ENCODE measurements around the gene TAF1C.

Gene TAF1C

DNA sequence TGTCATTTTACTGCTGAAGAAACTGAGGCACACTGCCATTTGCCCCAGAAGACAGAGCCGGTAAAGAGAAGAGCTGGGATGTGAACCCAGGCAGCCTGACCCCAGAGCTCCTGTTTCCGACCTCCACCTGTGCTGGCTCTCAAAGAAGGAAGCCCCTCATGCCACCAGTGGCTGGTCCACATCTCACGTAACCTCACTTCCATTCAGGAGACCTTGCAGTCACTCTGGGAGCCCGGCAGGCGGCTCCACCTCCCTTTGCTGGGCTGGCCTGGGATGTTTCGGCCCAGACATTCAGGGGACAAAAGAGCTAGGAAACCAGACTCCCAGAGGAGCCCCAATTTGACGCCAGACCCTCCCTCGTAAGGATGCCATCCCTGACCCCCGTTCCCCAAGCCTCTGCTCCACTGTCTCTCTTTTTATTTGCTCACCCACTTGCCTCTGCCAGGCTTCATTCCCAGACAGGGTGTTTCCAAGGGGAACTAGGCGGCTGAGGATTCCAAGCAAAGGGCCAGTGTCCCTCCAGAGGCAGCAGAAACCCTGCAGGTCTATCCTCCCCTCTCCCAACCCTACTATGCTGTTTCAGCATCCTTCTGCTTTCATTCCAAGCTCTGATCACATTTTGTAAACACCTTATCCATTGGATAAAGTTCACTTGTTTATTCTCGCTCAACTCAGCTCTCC, 2.8 kb downstream of the TAF1C start:
- no peak for DNase-seq (ENCODE audit: low read depth in 2 of 2)

DNA sequence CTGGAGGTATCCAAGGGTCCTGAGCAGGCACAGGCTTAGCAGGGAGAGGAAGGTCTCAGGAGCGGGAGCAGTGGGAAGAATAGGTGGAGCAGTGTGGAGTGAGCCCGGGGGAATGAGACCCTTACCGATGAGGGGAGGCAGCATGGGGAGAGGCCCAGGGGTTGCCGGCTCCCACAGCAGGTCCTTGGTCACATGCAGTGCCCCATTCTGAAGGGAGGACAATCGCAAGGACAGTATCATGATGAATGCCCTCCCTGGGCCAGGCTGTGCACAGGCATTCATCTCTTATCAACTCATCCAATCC, 3.3 kb downstream of the TAF1C start:
- no peak for DNase-seq (ENCODE audit: low read depth in 2 of 2)

DNA sequence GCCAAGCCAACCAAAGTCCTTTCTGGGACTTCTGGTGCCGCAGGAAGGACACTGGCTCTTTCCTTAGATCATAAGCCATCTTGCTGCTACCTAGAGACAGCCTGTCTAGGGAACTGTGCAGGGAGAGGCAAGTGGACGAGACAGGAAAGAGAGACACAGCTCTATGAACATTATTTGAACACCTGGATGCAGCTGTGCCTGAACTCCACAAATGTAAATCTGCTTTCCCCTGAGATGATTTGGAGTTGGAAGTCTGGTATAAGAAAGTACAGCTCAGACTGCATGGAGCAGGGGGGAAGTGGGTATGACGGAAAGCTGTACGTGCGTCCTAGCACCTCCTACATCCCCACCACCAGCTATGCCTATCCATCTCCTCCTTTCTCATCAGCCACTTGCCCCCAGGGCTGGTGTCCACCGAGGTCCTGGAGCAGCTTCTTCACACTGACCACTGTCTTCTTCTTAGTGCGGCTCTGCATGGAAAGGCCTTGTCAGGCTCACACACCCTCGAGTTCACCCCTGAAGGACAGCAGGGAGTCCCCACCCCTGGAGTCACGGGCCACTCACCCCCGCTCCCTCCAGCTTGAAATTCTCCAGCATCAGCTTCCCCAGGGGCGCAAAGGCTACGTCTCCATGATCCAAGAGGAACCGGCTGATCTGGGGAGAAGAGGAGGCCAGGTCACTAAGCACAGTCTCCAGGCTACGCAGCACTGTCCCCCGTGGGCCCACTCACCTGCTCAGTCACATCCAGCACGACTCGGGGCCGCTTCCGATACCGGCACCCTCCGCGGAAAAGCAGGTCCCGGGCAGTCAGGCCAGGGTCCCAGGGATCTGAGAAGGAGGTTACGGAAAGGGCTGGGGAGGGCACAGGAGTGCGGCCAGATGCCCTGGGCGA, 3.9 kb downstream of the TAF1C start:
- DNase-seq (ENCODE audit: low read depth in 2 of 2): no peak

DNA sequence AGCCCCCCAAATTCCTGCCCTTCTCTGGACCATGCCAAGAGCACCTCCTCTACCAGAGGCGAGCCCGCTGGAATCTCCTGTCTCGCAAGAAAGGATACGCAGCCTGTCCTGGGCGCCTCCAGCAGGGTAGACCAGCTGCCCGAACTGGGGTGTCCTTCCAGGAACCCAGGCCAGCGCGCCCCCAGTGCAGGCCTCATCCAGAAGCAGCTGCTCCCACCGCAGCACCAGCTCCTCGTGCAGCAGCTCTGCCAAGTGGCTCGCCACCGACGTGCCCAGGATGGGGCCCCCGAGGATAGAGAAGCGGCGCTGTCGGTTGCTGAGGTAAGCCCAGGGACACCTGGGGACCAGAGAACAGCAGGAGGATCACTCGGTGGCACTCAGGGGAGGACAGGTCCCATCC, 4.8 kb downstream of the TAF1C start:
- DNase-seq (ENCODE audit: low read depth in 2 of 2): no peak

DNA sequence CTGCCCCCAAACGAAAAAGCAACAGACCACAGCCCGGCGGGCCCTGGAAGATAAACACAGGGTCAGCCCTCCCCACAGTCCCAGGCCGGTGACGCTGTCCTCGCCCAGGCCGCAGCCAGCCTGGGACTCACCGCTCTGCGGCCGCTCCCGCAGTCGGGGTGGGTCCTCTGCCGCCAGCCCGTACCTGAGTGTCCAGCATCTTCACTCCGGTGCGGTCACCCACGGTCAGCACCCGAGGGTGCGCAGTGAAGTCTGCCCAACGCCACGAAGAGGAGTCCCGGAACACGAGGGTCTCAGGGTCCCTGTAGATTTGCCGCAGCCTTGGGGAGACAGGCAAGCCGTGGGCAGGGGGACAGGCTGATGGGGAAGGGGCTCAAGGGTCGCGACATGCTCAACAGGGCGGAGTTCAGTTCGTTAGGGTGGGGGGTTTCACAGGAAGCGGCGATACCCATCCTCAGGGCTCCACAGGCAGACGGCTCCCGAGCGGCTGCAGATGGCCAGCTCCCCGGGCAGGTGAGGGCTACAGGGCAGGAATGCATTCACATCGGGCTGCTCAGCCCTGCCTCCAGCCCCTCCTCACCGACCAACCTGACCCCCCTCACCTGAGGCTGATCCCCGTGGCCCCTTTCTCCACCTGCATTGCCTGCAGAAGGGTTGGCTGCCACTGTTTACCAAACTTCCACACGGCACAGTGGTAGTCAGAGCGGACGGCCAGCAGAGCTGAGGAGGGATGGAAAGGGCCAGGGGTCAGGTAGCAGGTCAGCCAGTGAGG, 5.5 kb downstream of the TAF1C start:
- DNase-seq (ENCODE audit: low read depth in 2 of 2): no peak

DNA sequence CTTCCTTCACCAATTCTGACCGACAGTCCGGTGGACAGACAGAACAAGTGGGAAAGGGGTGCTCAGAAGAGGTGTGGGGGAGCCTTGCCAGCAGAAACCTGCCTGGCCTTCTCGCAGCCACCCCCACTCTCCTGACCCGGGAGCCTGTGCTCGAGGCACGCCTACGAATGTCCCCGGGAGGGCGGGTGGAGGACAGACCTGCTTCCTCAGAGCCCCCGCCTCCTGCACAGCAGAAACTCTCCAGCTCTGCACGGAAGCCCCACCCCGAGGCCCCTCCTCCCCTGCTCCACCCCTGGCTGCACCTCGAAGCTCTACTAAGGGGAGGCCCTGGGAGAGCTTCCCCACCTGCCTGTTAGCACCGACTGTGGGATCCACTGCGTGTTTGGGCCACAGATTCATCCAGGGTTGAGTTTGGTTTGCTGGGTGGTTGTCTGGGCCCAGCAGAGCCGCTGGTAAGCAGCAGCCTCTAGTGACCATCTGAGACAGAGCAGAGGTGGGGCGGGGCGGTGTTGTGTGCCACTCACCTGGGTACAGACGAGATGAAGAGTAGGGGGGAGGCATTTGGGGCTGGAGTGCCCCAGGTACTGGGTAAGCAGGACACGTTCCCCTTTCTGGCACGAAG, 6.2 kb downstream of the TAF1C start:
- DNase-seq (ENCODE audit: low read depth in 2 of 2): no peak

DNA sequence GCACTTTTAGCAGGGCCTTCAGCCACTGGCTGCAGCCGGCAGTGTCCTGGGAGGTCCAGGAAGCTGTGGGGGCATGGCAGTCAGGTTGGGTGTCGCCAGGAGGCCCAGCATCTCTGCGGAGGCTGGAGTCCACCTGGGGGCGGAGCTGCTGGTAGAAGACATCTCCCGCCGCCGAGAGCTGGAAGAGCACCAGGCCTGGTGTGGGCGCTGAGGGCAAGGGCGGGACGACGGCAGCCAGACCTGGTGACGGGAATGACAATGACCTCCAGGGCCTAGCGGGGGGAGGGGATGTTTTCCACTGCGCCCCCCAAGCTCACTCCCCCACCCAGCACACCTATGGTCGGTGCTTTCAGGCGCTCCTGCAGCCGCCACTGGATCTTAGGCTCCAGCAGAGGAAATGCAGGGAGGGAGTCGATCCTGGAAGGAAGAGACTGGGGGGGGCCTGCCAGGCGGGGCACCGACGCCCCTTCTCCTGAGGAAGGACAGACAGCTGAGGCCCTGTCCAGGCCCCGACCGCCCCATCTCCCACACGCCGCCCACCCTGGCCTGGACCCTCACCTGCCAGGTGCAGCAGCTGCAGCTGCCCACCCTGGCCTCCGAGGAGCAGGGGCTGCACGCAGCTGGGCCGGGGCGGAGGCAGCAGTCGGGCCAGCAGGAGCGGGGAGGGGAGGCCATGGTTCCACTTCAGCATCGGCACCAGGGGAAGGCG, 7.1 kb downstream of the TAF1C start:
- DNase-seq (ENCODE audit: low read depth in 2 of 2): no peak

DNA sequence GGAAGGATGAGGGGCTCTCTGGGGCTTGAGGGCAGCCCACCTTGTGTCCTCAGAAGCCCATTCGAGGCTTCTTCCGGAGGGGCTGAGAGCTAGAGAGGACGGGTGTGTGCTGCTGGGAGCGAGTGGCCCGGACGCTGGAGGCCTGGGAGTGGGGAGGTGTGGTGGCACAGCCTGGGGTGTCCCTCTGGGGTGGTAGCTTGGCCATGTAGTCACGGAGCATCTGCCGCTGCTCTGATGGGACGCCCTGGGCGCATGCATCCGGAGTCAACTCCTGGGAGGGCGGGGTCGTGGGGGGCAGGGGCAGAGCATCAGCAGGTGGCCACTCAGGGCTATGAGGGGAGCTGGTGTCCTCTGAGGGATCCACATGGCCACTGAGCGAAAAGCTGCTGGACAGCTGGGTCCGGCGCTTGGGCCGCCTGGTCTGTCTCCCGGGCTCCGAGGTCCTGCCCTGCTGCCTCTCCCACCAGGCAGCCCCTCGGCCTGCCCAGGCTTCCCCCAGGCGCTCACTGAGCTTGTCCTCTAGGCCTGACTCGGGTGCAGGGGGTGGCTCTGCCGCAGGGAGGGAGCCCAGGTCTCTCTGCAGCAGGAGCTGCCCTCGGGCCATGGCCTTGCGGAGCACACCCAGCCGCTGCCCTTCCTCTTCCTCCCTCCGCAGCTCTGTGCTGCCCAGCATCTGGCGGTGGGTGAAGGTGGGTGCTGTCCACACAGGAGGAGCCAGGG, 7.8 kb downstream of the TAF1C start:
- DNase-seq (ENCODE audit: low read depth in 2 of 2): no peak

DNA sequence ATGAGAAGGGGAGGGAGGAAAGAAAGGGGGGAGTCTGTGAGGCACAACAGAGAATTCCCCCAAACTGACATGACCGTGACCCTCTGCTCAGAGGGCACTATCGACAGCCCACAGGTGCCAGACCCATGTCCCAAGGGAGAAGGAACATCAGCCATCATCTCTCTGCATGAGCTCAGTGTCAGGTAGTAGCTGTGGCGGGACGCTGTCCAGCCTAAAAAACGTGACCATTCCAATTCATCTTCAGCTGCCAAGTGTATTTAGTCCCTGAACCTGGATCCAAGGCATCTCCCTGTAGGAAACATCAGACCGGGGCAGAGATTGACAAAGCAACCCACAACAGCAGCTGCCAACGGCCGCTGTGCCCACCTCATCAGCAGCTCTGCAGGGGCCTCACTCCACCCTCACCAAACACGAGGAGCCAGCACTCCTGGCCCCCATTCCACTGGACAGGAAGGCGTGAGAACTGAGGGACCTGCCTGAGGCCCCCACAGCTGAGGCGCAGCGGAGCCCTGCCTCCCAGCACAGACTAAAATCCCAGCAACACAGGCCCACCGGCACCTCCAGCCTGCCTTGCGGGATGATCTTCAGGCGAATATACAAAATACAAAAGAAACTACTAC, 8.6 kb downstream of the TAF1C start:
- DNase-seq (ENCODE audit: low read depth in 2 of 2): no peak

DNA sequence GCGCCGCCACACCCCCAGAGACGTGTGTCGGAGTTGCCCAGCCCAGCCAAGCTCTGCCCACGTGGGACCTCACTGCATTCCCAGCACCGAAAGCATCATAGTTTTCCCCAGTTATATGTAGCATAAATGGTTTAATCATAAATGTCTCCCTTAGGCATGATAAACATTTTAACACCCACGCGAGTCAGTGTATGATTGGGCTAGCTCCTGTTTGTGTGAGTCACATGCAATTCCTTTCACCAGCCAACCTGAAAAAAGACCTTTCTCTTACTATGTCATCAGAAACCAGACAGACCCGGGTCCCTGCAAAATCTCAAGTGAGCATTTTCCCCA, 9.2 kb downstream of the TAF1C start:
- DNase-seq (ENCODE audit: low read depth in 2 of 2): no peak

DNA sequence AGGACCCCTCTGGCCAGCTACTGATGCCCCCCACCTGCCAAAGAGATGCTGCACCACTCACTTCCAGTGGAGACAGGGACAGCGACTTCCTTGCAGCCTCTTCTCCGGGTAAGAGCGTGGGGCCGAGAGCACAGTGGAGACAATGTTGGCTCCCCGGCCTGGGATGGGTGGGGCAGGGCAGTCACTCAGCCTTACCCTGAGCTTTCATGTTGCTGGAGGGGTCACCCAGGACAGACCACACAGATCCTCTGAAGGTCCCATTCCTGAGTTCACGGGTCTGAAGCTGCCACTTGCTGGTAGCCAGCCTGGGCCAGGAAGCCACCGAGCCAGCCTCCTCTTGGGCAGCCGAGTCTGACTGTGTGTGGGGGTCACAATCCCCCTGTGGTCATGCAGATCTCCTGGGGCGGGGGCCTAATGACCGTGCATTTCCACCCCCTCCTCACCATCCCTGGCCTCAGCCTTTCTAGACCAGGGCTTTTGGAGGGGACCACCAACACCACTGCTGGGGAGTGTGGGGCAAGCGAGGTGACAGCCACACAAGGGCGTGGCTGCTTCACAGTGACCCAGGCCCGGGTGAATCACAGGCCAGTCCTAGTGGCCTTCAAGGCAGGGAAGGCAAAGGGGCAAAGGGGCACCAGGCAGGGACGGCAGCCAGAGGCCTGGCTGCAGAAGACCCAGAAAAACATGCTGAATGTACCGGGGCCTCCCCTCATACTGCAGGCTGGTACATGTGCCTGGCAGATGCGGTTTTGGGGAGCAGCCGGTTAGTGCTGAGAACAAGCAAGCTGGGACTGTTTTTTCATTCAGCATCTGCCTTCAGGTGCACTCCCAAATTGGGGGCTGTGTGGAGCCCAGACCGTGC, 10.4 kb downstream of the TAF1C start:
- no peak for DNase-seq (ENCODE audit: low read depth in 2 of 2)

DNA sequence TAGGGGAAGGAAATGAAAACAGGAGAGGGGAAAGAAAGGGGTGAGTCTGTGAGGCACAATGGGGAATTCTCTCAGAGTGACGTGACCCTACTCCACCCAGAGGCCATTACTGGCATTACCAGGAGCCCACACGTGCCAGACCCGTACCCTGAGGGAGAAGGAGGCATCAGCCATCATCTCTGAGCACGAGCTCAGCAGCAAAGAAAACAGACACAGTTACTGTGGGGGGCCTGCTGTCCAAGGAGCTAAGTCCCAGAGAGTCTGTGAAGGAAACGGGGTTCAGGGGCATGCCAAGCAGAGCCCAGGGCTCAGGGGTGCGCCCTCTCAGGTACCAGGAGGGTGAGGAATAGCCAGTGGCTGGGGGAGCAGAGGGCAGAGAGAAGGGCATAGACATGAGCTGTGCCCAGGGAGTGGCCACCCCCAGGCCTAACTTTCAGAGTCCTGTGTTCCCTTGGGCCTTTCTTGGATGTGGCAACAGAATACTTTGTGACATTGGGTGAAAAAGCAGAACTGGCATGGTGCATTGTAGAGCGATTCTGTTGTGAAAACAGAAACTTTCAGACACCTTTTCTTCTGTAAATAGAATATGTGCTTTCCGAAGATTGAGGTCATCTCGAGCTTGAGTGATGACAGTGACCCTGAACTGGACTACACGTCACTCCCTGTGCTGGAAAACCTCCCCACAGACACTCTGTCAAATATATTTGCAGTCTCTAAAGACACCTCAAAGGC, 11.3 kb downstream of the TAF1C start:
- peak; percentile 34 to 53 for DNase-seq (ENCODE audit: low read depth in 2 of 2)

DNA sequence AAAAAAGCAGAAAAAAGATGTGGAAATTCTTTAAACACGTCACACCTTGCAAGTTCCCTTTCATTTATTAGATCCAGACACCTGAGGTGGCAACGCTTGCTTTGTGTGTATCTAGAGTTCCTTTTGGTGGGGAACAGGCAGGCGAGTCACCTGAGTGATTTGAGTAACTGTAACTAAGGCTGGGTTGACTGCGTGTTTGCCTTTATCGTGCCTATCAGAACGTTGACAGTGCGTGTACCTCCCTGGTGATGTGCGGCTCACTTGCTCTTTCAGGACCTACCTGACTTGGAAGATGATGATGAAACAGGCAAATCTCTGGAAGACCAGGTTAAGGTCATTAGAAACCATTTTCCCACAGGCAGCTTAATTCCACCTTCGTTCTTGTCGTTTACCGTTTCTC, 12.5 kb downstream of the TAF1C start:
- no peak for DNase-seq (ENCODE audit: low read depth in 2 of 2)

DNA sequence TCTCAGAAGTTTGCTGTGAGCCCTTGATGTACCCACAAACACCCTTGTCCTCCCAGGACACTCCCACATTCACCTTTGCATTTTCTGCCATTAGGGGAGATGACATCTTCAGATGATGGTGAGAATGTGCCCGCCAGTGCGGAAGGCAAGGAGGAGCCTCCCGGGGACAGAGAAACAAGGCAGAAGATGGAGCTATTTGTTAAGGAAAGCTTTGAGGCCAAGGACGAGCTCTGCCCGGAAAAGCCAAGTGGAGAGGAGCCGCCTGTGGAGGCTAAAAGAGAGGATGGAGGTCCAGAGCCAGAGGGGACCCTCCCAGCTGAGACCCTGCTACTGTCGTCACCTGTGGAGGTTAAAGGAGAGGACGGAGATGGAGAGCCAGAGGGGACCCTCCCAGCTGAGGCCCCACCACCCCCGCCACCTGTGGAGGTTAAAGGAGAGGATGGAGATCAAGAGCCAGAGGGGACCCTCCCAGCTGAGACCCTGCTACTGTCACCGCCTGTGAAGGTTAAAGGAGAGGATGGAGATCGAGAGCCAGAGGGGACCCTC, 17.0 kb downstream of the TAF1C start:
- DNase-seq (ENCODE audit: low read depth in 2 of 2): no peak

DNA sequence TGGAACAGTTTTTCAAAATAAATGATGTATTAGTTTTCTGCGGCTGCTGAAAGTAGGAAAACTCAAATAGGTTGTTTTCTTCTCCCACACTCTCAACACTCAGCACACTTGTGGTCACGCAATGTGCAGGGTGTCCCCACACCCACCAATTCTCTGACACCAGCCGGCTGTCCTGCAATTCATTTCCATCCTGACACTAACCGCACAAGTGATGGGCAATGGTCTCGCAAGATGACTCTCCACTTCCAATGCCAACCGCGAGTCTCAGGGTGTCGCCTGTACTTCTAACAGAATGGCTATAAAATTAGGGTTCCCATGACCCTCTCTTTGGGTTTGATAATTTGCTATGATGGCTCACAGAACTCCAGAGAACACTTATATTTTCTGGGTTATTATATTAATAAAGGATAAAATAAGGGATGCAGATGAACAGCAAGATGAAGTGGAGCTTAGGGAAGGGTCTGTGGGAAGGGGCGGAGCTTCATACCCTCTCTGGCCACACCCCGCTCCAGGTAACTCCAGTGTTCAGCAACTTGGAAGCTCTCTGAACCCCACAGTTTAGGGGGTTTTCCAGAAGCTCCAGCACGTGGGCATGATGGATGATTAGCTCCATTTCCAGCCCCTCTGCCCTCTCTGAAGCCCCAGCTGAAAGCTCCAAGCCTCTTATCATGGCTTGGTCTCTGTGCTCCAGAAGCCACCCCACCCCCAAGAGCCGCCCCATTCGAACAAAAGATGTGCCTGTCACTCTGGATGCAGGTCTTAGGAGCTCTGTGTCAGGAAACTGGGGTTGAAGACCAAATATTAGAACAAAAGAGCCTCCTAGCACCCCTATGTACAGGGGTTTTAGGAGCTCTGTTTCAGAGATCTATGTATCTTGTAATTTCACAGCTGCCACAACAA, 19.8 kb downstream of the TAF1C start:
- DNase-seq (ENCODE audit: low read depth in 2 of 2): no peak

DNA sequence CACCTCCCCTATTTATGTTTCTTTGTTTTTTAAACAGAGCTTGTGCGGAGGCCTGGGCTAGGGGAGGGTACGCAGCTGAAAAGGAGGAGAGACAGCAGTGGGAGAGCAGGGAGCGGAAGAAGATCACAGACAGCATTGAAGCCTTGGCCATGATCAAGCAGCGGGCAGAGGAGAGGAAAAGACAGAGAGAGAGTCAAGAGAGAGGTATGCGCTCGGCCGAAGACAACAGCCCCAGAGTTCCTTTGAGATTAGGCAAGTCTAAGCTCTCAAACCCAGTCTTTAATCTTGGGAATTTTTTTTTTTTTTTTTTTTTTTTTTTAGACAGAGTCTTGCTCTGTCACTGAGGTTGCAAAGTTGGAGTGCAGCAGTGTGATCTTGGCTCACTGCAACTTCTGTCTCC, 21.1 kb downstream of the TAF1C start:
- no peak for DNase-seq (ENCODE audit: low read depth in 2 of 2)

DNA sequence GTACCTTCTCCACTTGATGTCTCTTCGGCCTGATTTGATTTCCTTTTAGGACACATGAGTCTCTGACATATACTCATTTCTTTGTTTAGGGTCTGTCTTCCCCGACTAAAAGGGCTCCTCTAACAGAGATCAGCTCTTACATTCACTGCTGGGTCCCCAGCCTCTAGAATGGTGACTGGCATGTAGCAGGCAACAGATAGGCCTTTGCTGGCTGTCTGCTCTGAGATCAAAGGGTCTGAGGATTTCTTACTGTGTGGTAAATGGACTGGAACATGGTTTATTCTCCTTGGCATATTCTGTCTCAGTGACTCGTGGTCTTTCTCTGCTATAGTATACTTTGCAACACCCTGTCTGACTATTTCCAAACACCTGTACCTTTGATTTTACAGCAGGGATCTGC, 25.1 kb downstream of the TAF1C start:
- DNase-seq (ENCODE audit: low read depth in 2 of 2): no peak

DNA sequence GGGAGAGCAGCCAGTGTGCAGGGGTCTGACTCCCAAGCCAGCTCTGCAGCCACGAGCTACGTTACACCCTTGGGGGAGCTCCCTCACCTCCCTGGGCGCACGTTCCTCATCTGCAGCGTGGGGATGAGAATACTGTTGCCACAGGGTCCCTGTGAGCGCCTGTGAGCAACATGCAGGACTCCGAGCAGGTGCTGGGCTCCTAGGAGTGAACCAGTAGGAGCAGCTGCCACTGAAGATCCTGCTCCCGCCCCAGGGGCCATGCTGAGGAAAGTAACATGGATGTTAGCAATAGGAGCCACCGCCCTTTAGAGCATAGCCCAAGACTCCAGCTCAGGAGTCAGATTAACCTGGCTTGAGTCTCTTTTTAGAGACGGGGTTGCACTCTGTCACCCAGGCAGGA, 25.8 kb downstream of the TAF1C start:
- no peak for DNase-seq (ENCODE audit: low read depth in 2 of 2)

Data from stimulated activated CD4-positive, alpha-beta T cell treated with anti-CD3 and anti-CD28 coated beads, Interleukin-1b, Interleukin-23, amount 100 ng/mL, for 4 hours (primary cell).